NOMO-1 treated with DMSO at 0.1 percent for 48 hours (cell line): ENCODE results near the gene PTGFR.

ENCODE experiments used
- DNase-seq: peaks from one replicate; lab custom pipeline; 2025; ENCODE audit not compliant: unreplicated experiment; lab: John Stamatoyannopoulos, UW

The PTGFR gene

GRCh38 chr1:78490861-78491450, at the start of gene PTGFR:
Gene PTGFR (plus strand): TSS chr1:78490974. CDS start chr1:78492744, 1,770 bp downstream.
- DNase-seq = no peak

- DNase-seq = no peak
Measured at GRCh38 chr1:78441921-78442320, 48.9 kb upstream of the PTGFR start.

GRCh38 chr1:78447086-78447485, 43.7 kb upstream of the PTGFR start:
- no peak for DNase-seq

- DNase-seq = no peak
Measured at GRCh38 chr1:78464449-78464891, 26.3 kb upstream of the PTGFR start.

GRCh38 chr1:78465143-78465542, 25.6 kb upstream of the PTGFR start:
- DNase-seq = no peak

- no peak for DNase-seq
Measured at GRCh38 chr1:78468521-78468920, 22.3 kb upstream of the PTGFR start.

- no peak for DNase-seq
Measured at GRCh38 chr1:78469576-78469975, 21.2 kb upstream of the PTGFR start.

GRCh38 chr1:78471890-78472620, 18.7 kb upstream of the PTGFR start:
- DNase-seq = no peak

GRCh38 chr1:78472851-78473496, 17.8 kb upstream of the PTGFR start:
- no peak for DNase-seq

GRCh38 chr1:78474092-78474491, 16.7 kb upstream of the PTGFR start:
- no peak for DNase-seq

- peak; percentile 84 for DNase-seq
Measured at GRCh38 chr1:78475888-78476610, 14.7 kb upstream of the PTGFR start.

- no peak for DNase-seq
Measured at GRCh38 chr1:78483903-78484302, 6.9 kb upstream of the PTGFR start.

GRCh38 chr1:78491451-78492071, 787 bp downstream of the PTGFR start:
- DNase-seq = no peak

GRCh38 chr1:78492386-78492950, 1.7 kb downstream of the PTGFR start:
- peak; percentile 56 for DNase-seq

GRCh38 chr1:78493451-78493850, 2.7 kb downstream of the PTGFR start:
- DNase-seq = no peak

- peak; percentile 35 for DNase-seq
Measured at GRCh38 chr1:78497201-78497600, 6.4 kb downstream of the PTGFR start.

- no peak for DNase-seq
Measured at GRCh38 chr1:78500529-78500928, 9.8 kb downstream of the PTGFR start.

GRCh38 chr1:78501203-78501602, 10.4 kb downstream of the PTGFR start:
- no peak for DNase-seq

- no peak for DNase-seq
Measured at GRCh38 chr1:78511334-78511733, 20.6 kb downstream of the PTGFR start.

GRCh38 chr1:78516716-78517115, 25.9 kb downstream of the PTGFR start:
- DNase-seq = no peak

GRCh38 chr1:78519446-78519845, 28.7 kb downstream of the PTGFR start:
- no peak for DNase-seq
